NB4 (cell line): ENCODE measurements around the gene RGS9.
A peak's percentile ranks its signal among the peaks of the same experiment; 100 is the strongest.

ENCODE experiments used
- DNase-seq: peaks from one replicate; pipeline ENCODE4 v3.0.0; 2010; ENCODE audit warnings: low read depth
- H3K4me3 ChIP-seq: one replicate; pipeline ENCODE4 v1.5.1; 2011; ENCODE audit warnings: mild to moderate bottlenecking, low read depth, low read length, moderate library complexity
- MYC ChIP-seq: IDR thresholded peaks from 2 replicates; pipeline ENCODE4 v1.6.1; 2011; ENCODE audit warnings: low read depth, low read length
- POLR2A ChIP-seq: IDR thresholded peaks from 2 replicates; pipeline ENCODE4 v1.6.1; 2011; ENCODE audit warnings: mild to moderate bottlenecking; ENCODE audit not compliant: insufficient read length; ENCODE audit errors: extremely low read depth
- TF ChIP-seq, protein P1 (sequence below): IDR thresholded peaks from one replicate; pipeline ENCODE4 v1.5.1; 2012; ENCODE audit warnings: low read depth, low read length
- TF ChIP-seq, protein P2 (sequence below): IDR thresholded peaks from 2 replicates; pipeline ENCODE4 v1.6.1; 2011; ENCODE audit warnings: low read depth, low read length

Gene RGS9

DNA sequence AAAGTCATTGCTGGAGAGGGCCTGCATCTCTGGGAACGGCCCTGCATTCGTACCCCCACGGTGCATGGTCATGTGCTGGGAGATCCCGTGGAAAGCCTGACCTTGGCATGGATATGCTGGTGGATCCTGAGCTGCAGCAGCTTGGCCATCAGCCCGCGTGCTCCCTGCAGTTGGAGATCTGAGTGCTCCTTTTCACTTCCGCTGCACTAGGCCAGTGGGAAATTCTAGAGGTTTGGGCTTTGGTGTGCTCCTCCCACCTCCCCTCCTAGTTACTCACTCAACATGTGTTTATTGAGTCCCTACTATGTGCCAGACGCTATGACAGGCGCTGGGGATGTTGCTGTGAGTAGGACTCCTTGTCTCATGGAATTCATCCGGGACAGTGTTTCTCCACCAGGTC, 91.1 kb downstream of the RGS9 start:
- no peak for DNase-seq
- TF ChIP-seq, protein P1, sequence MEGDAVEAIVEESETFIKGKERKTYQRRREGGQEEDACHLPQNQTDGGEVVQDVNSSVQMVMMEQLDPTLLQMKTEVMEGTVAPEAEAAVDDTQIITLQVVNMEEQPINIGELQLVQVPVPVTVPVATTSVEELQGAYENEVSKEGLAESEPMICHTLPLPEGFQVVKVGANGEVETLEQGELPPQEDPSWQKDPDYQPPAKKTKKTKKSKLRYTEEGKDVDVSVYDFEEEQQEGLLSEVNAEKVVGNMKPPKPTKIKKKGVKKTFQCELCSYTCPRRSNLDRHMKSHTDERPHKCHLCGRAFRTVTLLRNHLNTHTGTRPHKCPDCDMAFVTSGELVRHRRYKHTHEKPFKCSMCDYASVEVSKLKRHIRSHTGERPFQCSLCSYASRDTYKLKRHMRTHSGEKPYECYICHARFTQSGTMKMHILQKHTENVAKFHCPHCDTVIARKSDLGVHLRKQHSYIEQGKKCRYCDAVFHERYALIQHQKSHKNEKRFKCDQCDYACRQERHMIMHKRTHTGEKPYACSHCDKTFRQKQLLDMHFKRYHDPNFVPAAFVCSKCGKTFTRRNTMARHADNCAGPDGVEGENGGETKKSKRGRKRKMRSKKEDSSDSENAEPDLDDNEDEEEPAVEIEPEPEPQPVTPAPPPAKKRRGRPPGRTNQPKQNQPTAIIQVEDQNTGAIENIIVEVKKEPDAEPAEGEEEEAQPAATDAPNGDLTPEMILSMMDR: no peak
- TF ChIP-seq, protein P2, sequence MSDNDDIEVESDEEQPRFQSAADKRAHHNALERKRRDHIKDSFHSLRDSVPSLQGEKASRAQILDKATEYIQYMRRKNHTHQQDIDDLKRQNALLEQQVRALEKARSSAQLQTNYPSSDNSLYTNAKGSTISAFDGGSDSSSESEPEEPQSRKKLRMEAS: no peak
- TF ChIP-seq POLR2A (no peak), MYC (no peak)
- H3K4me3 ChIP-seq: no peak overlapping the region

DNA sequence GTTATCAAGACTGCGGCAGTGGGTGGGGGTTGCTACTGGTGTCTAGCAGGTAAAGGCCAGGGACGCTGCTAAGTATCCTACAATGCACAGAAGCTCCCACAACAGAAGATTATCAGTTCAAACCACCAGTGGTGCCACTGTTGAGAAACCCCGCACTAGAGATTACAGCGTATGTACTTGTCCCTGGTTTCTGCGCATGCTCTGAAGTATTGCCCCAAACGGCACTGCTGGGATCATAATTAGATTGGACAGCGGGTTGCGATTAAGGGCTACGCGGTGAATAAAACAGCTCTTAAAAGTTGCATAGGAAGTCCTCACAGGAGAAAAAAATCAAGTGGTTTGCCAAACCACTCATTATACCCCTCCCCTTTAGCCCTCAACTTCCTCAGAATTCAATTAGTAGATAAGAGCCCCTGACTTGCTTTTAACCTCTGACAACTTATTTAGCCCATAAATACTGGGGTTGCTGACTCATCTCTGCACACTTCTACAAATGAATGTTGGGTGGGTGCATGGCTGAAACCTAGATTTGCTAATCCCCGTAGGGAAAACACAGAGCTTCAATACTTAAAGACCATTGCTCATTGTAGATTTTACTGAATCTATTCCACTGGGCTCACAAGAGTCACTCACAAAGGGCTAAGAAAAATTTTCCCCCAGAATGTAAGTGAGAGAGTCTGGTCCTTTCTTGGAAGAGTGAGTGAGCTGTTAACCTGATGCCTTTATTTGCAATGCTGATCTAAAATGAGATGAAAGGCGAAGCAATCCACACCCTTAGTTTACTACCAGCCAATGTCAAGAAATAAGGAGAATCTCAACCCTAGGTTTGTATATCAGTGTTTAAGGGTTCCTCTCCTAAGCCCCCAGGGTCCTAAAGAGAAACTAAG, 91.8 kb downstream of the RGS9 start:
- H3K4me3 ChIP-seq: no peak overlapping the region
- DNase-seq: peak; percentile 90

DNA sequence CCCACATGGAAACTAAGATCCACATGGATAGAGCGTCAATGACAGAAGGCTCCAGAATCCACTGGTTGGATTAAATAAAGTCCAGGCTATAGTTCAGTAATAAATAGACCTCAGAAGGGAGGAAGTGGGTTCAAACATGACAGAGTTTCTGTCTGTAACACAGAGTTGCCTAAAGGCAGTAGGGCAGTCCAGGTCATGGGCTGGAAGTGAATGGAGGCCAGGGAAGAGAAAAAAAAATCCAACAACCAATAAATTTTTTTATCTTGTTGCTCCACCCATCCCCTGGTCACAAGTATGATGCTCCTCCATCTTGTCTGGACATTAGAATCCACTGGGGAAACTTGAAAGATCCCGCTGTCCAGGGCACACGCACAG, 92.4 kb downstream of the RGS9 start:
- no peak overlapping the region for H3K4me3 ChIP-seq
- TF ChIP-seq POLR2A (no peak), MYC (no peak)
- TF ChIP-seq, protein P1: no peak
- TF ChIP-seq, protein P2: no peak
- DNase-seq: no peak

More for the DNA sequence above, 91.8 kb downstream of the RGS9 start:
- TF ChIP-seq, protein P2: no peak
- peak; percentile 23; the same call in 1 of the 2 replicates for TF ChIP-seq MYC

DNA sequence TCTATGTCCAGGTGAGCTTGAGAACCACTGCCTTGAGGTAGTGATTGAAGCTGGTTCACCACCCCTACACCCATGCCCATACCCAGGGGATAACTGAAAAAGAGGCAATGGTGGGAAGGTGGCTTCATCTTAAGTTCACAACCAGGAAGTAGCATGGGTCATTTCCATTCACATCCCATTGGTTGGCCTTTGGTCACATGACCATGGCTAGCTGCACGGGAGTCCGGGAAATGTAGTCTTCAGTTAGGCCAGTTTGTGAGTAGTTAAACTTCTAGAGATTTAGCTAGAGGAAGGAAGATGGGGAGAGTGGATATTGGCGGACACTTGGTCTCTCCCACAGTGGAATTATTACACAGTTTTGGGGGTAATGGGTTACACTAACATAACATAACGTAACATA, 92.9 kb downstream of the RGS9 start:
- TF ChIP-seq MYC (no peak), POLR2A (no peak)
- TF ChIP-seq, protein P1: no peak
- TF ChIP-seq, protein P2: no peak
- DNase-seq: no peak

DNA sequence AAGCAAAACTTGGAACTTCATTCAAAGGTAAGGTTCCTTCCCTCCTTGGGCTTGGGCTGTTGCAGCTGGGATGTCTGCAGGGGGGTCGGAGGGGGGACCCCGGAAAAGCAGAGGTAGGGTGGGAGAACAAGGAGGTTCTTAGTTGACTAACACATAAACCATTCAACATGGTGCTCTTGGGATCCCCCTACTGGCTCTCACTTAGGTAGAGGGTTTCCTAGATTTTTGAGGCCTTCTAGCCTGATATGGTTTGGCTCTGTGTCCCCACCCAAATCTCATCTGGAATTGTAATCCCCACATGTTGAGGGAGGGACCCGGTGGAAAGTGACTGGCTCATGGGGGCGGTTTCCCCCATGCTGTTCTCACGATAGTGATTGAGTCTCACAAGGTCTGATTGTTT, 93.9 kb downstream of the RGS9 start:
- H3K4me3 ChIP-seq: no peak overlapping the region
- no peak for DNase-seq
- TF ChIP-seq MYC: no peak
- TF ChIP-seq, protein P1: peak; percentile 14

More for the DNA sequence above, 92.9 kb downstream of the RGS9 start:
- H3K4me3 ChIP-seq: no peak overlapping the region

DNA sequence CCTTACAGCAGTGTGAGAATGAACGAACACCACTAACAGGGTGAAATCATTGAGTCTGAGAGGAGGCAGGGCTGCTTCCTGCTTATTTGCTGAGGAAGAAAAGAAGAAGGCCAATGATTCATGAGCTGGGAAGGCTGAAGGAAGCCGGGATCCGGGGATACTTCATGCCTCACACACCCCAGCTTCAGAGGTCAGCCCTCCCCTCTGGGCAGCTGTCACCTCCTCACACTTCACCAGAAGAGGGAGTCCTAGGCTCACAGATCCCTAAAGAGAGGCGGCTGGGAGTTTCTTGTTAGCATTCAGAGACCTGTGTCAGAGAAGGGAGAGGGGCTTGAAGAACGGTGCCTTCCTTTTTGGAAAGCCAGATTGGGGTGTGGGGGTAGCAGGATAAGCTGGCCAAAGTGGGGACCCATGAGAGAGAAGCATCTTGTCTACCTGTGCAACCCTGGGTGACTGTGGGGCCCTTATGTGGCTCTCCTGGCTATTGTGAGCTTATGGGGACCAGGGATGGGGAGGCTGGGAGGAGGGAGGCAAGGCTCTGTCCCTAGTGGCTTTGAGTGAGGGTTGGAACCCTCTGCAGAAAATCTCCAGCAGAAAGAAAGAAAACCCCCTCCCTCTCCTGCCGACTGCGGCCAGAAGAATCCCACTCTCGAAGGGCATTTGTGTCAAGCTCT, 94.6 kb downstream of the RGS9 start:
- TF ChIP-seq, protein P2: no peak
- TF ChIP-seq, protein P1: peak; percentile 65
- TF ChIP-seq MYC (no peak), POLR2A (no peak)
- peak; percentile 65 for DNase-seq
- H3K4me3 ChIP-seq: no peak overlapping the region
